Parathyroid adenoma (tissue), 2 donors: Measurements from ENCODE around the gene SNRPA1.

Experiments used
- H2AFZ ChIP-seq: fragments of 300-600 bp; sonication (generic); one replicate; pipeline ENCODE4 v1.7.0; 2017; ENCODE audit warnings: antibody characterized with exemption, mild to moderate bottlenecking
- H3K27ac ChIP-seq: fragments of 300-600 bp; sonication (generic); one replicate; pipeline ENCODE4 v1.7.0; 2017
- H3K27me3 ChIP-seq: fragments of 300-600 bp; sonication (generic); one replicate; pipeline ENCODE4 v1.7.0; 2017; ENCODE audit warnings: low read length; ENCODE audit not compliant: control insufficient read depth, insufficient read depth
- H3K36me3 ChIP-seq: fragments of 300-600 bp; sonication (generic); one replicate; pipeline ENCODE4 v1.7.0; 2017; ENCODE audit warnings: low read length; ENCODE audit not compliant: control insufficient read depth, insufficient read depth
- H3K4me1 ChIP-seq: fragments of 300-600 bp; sonication (generic); one replicate; pipeline ENCODE4 v1.7.0; 2017; ENCODE audit warnings: control low read depth
- H3K4me2 ChIP-seq: fragments of 300-600 bp; sonication (generic); one replicate; pipeline ENCODE4 v1.7.0; 2017; ENCODE audit warnings: low read length
- H3K4me3 ChIP-seq: fragments of 300-600 bp; sonication (generic); one replicate; pipeline ENCODE4 v1.7.0; 2017; ENCODE audit warnings: low read depth, low read length
- H3K79me2 ChIP-seq: fragments of 300-600 bp; sonication (generic); one replicate; pipeline ENCODE4 v1.7.0; 2017; ENCODE audit warnings: control low read depth
- H3K9ac ChIP-seq: fragments of 300-600 bp; sonication (generic); one replicate; pipeline ENCODE4 v1.7.0; 2017; ENCODE audit warnings: mild to moderate bottlenecking
- H3K9me3 ChIP-seq: fragments of 300-600 bp; sonication (generic); one replicate; pipeline ENCODE4 v1.7.0; 2017; ENCODE audit warnings: low read length; ENCODE audit not compliant: control insufficient read depth
- CTCF ChIP-seq: fragments of 300-600 bp; sonication (generic); IDR thresholded peaks from one replicate; pipeline ENCODE4 v1.7.0; 2017; ENCODE audit warnings: antibody characterized with exemption, mild to moderate bottlenecking
- donor health status: primary hyperparathyroidism.

SNRPA1 gene

GRCh38 chr15:101264911-101265641 is 30.0 kb downstream of the SNRPA1 start:
- Histone ChIP-seq H3K4me1 (no peaks in the 10 kb centered on the region), H3K36me3 (no peaks in the 10 kb centered on the region), H3K9me3 (no peaks in the 10 kb centered on the region), H3K4me3 (no peak overlapping the region), H2AFZ (no peak overlapping the region), H3K9ac (no peak overlapping the region), H3K27me3 (no peaks in the 10 kb centered on the region), H3K79me2 (no peaks in the 10 kb centered on the region), H3K4me2 (no peak overlapping the region), H3K27ac (no peak overlapping the region)
- TF ChIP-seq CTCF: no peak

- Histone ChIP-seq H3K9me3 (no peaks in the 10 kb centered on the region), H3K9ac (no peak overlapping the region), H2AFZ (no peak overlapping the region), H3K79me2 (no peaks in the 10 kb centered on the region), H3K27ac (no peak overlapping the region), H3K4me2 (no peak overlapping the region), H3K4me1 (no peaks in the 10 kb centered on the region), H3K4me3 (no peak overlapping the region), H3K27me3 (no peaks in the 10 kb centered on the region), H3K36me3 (no peaks in the 10 kb centered on the region)
- no peak for TF ChIP-seq CTCF
Observed at GRCh38 chr15:101264011-101264410, 31.0 kb downstream of the SNRPA1 start.

- no peak overlapping the region for H3K4me3 ChIP-seq
- no peaks in the 10 kb centered on the region for H3K9me3 ChIP-seq
- H3K4me2 ChIP-seq: no peak overlapping the region
- no peak for TF ChIP-seq CTCF
- no peak overlapping the region for H2AFZ ChIP-seq
- H3K9ac ChIP-seq: no peak overlapping the region
- no peak overlapping the region for H3K27ac ChIP-seq
- H3K79me2 ChIP-seq: no peaks in the 10 kb centered on the region
- no peaks in the 10 kb centered on the region for H3K4me1 ChIP-seq
- no peaks in the 10 kb centered on the region for H3K36me3 ChIP-seq
- no peaks in the 10 kb centered on the region for H3K27me3 ChIP-seq
Observed at GRCh38 chr15:101262551-101262950, 32.5 kb downstream of the SNRPA1 start.

- no peak overlapping the region for H3K4me3 ChIP-seq
- no peak overlapping the region for H3K4me2 ChIP-seq
- H3K36me3 ChIP-seq: no peaks in the 10 kb centered on the region
- TF ChIP-seq CTCF: peak; percentile 73
- H2AFZ ChIP-seq: peak overlapping the region; percentile 28
- H3K4me1 ChIP-seq: no peaks in the 10 kb centered on the region
- H3K27me3 ChIP-seq: no peaks in the 10 kb centered on the region
- no peaks in the 10 kb centered on the region for H3K9me3 ChIP-seq
- H3K27ac ChIP-seq: no peak overlapping the region
- H3K79me2 ChIP-seq: no peaks in the 10 kb centered on the region
- no peak overlapping the region for H3K9ac ChIP-seq
Observed at GRCh38 chr15:101258238-101259144, 36.6 kb downstream of the SNRPA1 start.
